Endothelial cell of umbilical vein (primary cell): ENCODE results near the gene SGPL1. TPM values are rescaled to one million over a fixed set of nuclear protein-coding genes. Genes with fewer than 3 reads are reported as not detected.

Experiments
- BruUV-seq: library from RNA; stranded (reverse); fragments of 400-500 nt; replicated peaks from 2 replicates; lab custom pipeline; 2021; lab: Mats Ljungman, UMichigan
- CTCF ChIA-PET: fragments of 300-600, 350-600 bp; sonication (Branson Sonifier 250); formaldehyde crosslinking; loops from one replicate; lab custom pipeline; 2021; ENCODE audit warnings: antibody characterized with exemption, inconsistent platforms; lab: Charles Lee
- POLR2A ChIA-PET: fragments of 300-600, 350-600 bp; sonication (Branson Sonifier 250); formaldehyde crosslinking; loops from one replicate; lab custom pipeline; 2021; ENCODE audit warnings: antibody characterized with exemption, inconsistent platforms; lab: Charles Lee
- DNase-seq: peaks from one replicate; pipeline ENCODE4 v3.0.0-alpha.2; 2011; ENCODE audit warnings: low read depth, low spot score
- FAIRE-seq: peaks from 2 replicates; lab custom pipeline; 2011; peaks lifted over from hg19 to GRCh38; lab: Jason Lieb, UNC
- H2AFZ ChIP-seq: 2 replicates; pipeline ENCODE4 v1.6.0; 2012; ENCODE audit warnings: low read depth, low read length, control low read depth, inconsistent platforms
- H3K27ac ChIP-seq: 2 replicates; pipeline ENCODE4 v1.5.1; 2011; ENCODE audit warnings: low read depth, mild to moderate bottlenecking, control low read depth, low read length, moderate library complexity; ENCODE audit not compliant: insufficient read depth
- H3K27me3 ChIP-seq, 2 experiments: 2 replicates each; pipeline versions ENCODE4 v1.6.0 to v1.6.1; 2011; ENCODE audit warnings: low read length in 2 of 2, mixed read lengths in 1 of 2; ENCODE audit not compliant: control insufficient read depth in 2 of 2, insufficient read depth in 2 of 2
- H3K36me3 ChIP-seq, 2 experiments: 2 replicates in 1 of 2; 3 replicates in 1 of 2; pipeline ENCODE4 v1.5.1; 2011; ENCODE audit warnings: low read length in 2 of 2, mild to moderate bottlenecking in 1 of 2, moderate library complexity in 1 of 2; ENCODE audit not compliant: control insufficient read depth in 2 of 2, insufficient read depth in 2 of 2; ENCODE audit errors: extremely low read depth in 1 of 2
- H3K4me1 ChIP-seq: 3 replicates; pipeline ENCODE4 v1.5.1; 2011; ENCODE audit warnings: mild to moderate bottlenecking, low read length; ENCODE audit not compliant: control insufficient read depth, insufficient read depth; ENCODE audit errors: extremely low read depth
- H3K4me2 ChIP-seq: 2 replicates; pipeline ENCODE4 v1.6.1; 2011; ENCODE audit warnings: low read length, control low read depth, mixed read lengths; ENCODE audit not compliant: insufficient read depth
- H3K4me3 ChIP-seq, 3 experiments: fragments of 200-600 bp in 1 of 3; sonication (generic), shearing (Covaris generic) in 1 of 3; replicated peaks in 1 of 3; 2 replicates each; pipeline ENCODE4 v1.5.1; 2011 to 2016; ENCODE audit warnings: control low read depth in 3 of 3, low read length in 3 of 3, mild to moderate bottlenecking in 2 of 3, inconsistent platforms in 1 of 3, low read depth in 1 of 3, moderate library complexity in 1 of 3; ENCODE audit not compliant: insufficient read depth in 1 of 3
- H3K79me2 ChIP-seq: 2 replicates; pipeline ENCODE4 v1.6.0; 2012; ENCODE audit warnings: low read length, inconsistent platforms; ENCODE audit not compliant: control insufficient read depth, insufficient read depth
- H3K9ac ChIP-seq: replicated peaks from 2 replicates; pipeline ENCODE3; 2011; ENCODE audit warnings: low read length, control low read depth; ENCODE audit not compliant: insufficient read depth; ENCODE audit errors: extremely low read depth
- H3K9me1 ChIP-seq: replicated peaks from 3 replicates; pipeline ENCODE4 v1.6.0; 2011; ENCODE audit warnings: mild to moderate bottlenecking, low read length; ENCODE audit not compliant: control insufficient read depth, insufficient read depth; ENCODE audit errors: extremely low read depth
- H3K9me3 ChIP-seq: replicated peaks from 2 replicates; pipeline ENCODE4 v1.5.1; 2012; ENCODE audit warnings: low read length, inconsistent platforms; ENCODE audit not compliant: control insufficient read depth, insufficient read depth
- H4K20me1 ChIP-seq: replicated peaks from 2 replicates; pipeline ENCODE3; 2011; ENCODE audit warnings: mild to moderate bottlenecking, low read length; ENCODE audit not compliant: control insufficient read depth, insufficient read depth; ENCODE audit errors: extremely low read depth
- CTCF ChIP-seq, 2 donors: IDR thresholded peaks; 1 replicate in 1 of 2; 2 replicates in 1 of 2; pipeline ENCODE4 v1.5.1; 2011; ENCODE audit warnings: low read length in 2 of 2, mild to moderate bottlenecking in 2 of 2, moderate library complexity in 2 of 2, control low read depth in 1 of 2, inconsistent platforms in 1 of 2, low read depth in 1 of 2; ENCODE audit not compliant: insufficient read depth in 1 of 2; ENCODE audit errors: extremely low read depth in 1 of 2
- FOS ChIP-seq: IDR thresholded peaks from 2 replicates; pipeline ENCODE4 v1.6.1; 2011; ENCODE audit warnings: mild to moderate bottlenecking, low read length, moderate library complexity, borderline replicate concordance; ENCODE audit not compliant: insufficient read depth
- GATA2 ChIP-seq: IDR thresholded peaks from 2 replicates; pipeline ENCODE4 v1.7.0; 2011; ENCODE audit warnings: low read depth, mild to moderate bottlenecking, moderate library complexity, mixed read lengths, low read length; ENCODE audit not compliant: insufficient read length, insufficient read depth
- JUN ChIP-seq: IDR thresholded peaks from 2 replicates; pipeline ENCODE4 v1.6.1; 2011; ENCODE audit warnings: borderline replicate concordance, low read depth; ENCODE audit not compliant: insufficient read length, insufficient read depth
- MAX ChIP-seq: IDR thresholded peaks from 2 replicates; pipeline ENCODE4 v1.6.1; 2011; ENCODE audit not compliant: insufficient read depth, insufficient read length
- MYC ChIP-seq: IDR thresholded peaks from one replicate; pipeline ENCODE4 v1.6.1; 2011; ENCODE audit warnings: mild to moderate bottlenecking, low read depth, low read length
- POLR2A ChIP-seq: IDR thresholded peaks from 2 replicates; pipeline ENCODE4 v1.6.1; 2012; ENCODE audit warnings: low read depth, mild to moderate bottlenecking, control low read depth, low read length
- dilution Hi-C: fragments of 300-500 bp; cut with MboI; formaldehyde crosslinking; loops from one replicate; pipeline ENCODE4 v1.15.0; 2019; ENCODE audit warnings: low sequenced_read_pairs; ENCODE audit not compliant: extremely low pct_ligation_motif_present
- intact Hi-C: fragments of 100-400 bp; cut with micrococcal nuclease; formaldehyde crosslinking; loops from one replicate; pipeline ENCODE4 v1.10.0; 2022
- polyA plus RNA-seq, 4 experiments: library from polyadenylated mRNA; depleted of rRNA in 3 of 4; stranded (reverse) in 3 of 4; unstranded in 1 of 4; fragments of >200 nt; gene quantifications; 2 replicates each; pipeline versions ENCODE4 v1.2.1 to v1.2.3, GENCODE V29; 2011 to 2012; ENCODE audit warnings: missing spikeins in 1 of 4
- total RNA-seq: library from RNA; stranded (reverse); gene quantifications from 2 replicates; pipeline ENCODE4 v1.2.3, GENCODE V29; 2021

SGPL1 gene
- total and polyA plus RNA-seq, 2 donors (not counting 3 experiments of a cell fraction or from before 2014, with no cell fraction given): 11.4 to 25.2 TPM

- CTCF ChIA-PET: no interaction called here
- Histone ChIP-seq H3K9ac (no peak overlapping the region), H3K9me3 (no peaks in the 10 kb centered on the region), H3K9me1 (no peaks in the 10 kb centered on the region), H3K36me3 (peaks cover 0 to 3% of the 10 kb centered on the region in 2 experiments), H3K79me2 (peaks cover 25% of the 10 kb centered on the region), H2AFZ (no peak overlapping the region), H3K27ac (no peak overlapping the region), H4K20me1 (no peaks in the 10 kb centered on the region), H3K4me1 (peaks cover 33% of the 10 kb centered on the region), H3K4me3 (no peak overlapping the region), H3K27me3 (no peaks in the 10 kb centered on the region), H3K4me2 (peak overlapping the region; percentile 17)
- TF ChIP-seq MAX: no peak
- no peak for TF ChIP-seq MYC
- TF ChIP-seq FOS: no peak
- TF ChIP-seq CTCF (IDR thresholded peaks at IDR 0.05; ENCODE audit: extremely low read depth in 1 of 2, insufficient read depth in 1 of 2, low read depth in 1 of 2, low read length in 2 of 2): no peak
- TF ChIP-seq JUN: no peak
- no peak for TF ChIP-seq GATA2
- no peak for TF ChIP-seq POLR2A
- DNase-seq: peak; percentile 52
- POLR2A ChIA-PET: interaction anchor here (0.6 kb wide), 1 partner anchor 9 kb away, joined by 3 read pairs; no protein-coding TSS in a partner anchor
- dilution Hi-C loops: no loop called here
- BruUV-seq: no TSS peak
- FAIRE-seq: peak; percentile 82
- intact Hi-C loops: no loop called here
Observed at GRCh38 chr10:70830164-70830563, 14.4 kb downstream of the SGPL1 start.
